Mammary epithelial cell (primary cell): ENCODE measurements around the gene FUT3.

Experiments used
- CTCF ChIP-seq, 2 donors: IDR thresholded peaks in 1 of 2; conservative IDR thresholded peaks in 1 of 2; 2 replicates each; pipeline ENCODE4 v1.5.1; 2011 to 2012; ENCODE audit warnings: inconsistent platforms in 2 of 2, low read length in 2 of 2, mild to moderate bottlenecking in 2 of 2, control low read depth in 1 of 2, low read depth in 1 of 2; ENCODE audit not compliant: insufficient read depth in 1 of 2; ENCODE audit errors: extremely low read depth in 1 of 2
- EZH2 ChIP-seq: IDR thresholded peaks from 2 replicates; pipeline ENCODE4 v1.6.1; 2012; ENCODE audit warnings: low read length, inconsistent platforms, borderline replicate concordance

DNA sequence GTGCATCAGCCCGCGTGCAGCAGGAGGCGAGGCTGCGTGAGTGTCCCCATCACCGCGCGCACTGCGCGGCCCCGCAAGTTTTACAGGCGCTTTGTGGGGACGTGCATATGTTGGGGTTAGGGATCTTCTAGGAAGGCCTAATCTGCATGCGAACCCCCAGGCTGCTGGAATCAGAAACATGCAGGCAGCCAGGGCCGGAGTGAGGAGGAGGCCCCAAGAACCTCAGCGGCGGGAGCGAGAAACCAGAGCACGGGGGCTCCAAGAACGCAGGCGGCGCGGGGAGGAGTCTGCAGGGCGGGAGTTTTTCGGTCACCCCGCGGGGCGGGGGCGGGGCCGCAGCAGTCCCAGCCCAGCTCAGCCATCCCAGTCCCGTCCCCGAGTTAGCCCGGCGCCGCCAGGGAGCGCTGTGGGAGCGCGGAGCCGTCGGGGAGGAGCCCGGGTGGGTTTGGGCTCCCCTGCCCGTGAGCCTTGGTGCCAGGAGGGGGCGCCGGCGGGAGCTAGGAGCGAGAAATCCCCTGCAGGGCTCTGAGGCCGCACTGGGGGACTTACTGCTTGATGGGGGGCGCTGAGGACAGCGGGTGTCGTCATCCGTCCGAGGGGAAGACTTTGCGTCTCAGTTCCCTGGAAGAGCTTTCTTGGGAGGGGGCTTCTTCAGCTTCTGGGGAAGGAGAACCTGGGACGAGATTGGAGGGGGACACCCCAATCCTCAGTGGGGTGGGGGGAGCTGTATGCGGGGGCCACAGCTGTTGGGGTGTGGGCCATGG lies 47.3 kb downstream of the FUT3 start:
- TF ChIP-seq CTCF (conservative IDR thresholded peaks at IDR 0.05 in 1 of 2, IDR thresholded peaks at IDR 0.05 in 1 of 2; ENCODE audit: extremely low read depth in 1 of 2, insufficient read depth in 1 of 2, low read depth in 1 of 2, low read length in 2 of 2), result peak; percentile 65 to 95
- TF ChIP-seq EZH2, result no peak
